ENCODE measurements around the gene ZNF296.

The ZNF296 gene

DNA sequence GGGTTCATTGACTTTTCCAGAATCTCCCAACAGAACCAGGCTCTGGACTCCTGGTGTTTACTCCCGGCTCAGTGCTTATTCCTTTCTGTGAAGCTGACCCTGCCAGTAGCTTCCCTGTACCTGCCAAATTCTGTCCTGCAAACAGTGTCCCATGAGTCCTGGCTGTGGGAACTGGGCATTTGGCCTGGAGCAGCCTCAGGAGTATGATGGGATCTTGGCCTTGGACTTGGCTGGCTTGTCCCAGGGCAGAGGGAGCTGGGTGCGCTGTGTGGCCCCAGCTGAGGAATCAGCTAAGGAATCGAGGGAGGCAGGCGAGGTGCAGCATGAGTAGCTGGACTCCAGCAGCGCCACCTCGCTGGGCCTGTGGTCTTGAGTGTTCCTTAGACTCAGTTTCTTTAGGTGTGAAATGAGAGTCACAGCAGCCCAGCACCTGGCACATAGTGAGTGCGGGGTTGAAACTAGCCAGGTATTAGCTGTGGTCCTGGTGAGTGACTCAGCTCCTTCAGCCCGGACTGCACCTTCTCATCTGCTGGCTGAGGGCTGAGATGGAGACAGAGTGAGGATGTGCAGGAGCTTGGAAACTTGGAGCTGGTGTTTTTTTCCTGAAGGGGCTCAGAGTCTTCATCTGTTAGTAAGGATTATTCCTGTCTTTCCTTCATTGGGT, 27.1 kb downstream of the ZNF296 start:
- DNase-seq (ENCODE audit: low read depth in 2 of 2) = no peak
- no peak overlapping the region for H3K4me3 ChIP-seq (replicated peaks in 1 of 2; ENCODE audit: low read depth in 2 of 2, low read length in 2 of 2)
- TF ChIP-seq, protein P1, sequence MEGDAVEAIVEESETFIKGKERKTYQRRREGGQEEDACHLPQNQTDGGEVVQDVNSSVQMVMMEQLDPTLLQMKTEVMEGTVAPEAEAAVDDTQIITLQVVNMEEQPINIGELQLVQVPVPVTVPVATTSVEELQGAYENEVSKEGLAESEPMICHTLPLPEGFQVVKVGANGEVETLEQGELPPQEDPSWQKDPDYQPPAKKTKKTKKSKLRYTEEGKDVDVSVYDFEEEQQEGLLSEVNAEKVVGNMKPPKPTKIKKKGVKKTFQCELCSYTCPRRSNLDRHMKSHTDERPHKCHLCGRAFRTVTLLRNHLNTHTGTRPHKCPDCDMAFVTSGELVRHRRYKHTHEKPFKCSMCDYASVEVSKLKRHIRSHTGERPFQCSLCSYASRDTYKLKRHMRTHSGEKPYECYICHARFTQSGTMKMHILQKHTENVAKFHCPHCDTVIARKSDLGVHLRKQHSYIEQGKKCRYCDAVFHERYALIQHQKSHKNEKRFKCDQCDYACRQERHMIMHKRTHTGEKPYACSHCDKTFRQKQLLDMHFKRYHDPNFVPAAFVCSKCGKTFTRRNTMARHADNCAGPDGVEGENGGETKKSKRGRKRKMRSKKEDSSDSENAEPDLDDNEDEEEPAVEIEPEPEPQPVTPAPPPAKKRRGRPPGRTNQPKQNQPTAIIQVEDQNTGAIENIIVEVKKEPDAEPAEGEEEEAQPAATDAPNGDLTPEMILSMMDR (IDR thresholded peaks at IDR 0.05; ENCODE audit: low read depth, low read length) = no peak

DNA sequence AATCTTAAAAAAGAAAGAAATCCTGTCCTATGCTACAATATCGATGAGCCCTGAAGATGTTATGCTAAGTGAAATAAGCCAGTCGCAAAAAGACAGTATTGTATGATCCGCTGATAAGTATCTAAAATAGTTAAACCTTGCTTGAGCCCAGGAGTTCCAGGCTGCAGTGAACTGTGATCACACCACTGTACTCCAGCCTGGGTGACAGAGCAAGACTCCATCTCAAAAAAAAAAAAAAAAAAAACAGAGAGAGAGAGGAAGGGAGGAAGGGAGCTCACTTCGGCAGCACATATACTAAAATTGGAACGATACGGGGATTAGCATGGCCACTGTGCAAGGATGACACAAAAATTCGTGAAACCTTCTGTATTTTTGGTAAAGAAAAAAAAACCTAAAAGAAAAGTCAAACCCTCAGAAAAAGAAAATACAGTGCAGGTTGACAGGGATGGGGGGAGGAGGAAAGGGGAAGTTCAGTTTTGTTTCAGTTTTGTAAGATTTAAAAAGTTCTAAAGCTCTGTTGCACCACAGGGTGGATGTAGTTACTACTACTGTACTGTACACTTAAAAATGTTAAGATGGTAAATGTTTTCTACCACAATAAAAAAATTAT, 29.0 kb downstream of the ZNF296 start:
- TF ChIP-seq, protein P1 (IDR thresholded peaks at IDR 0.05; ENCODE audit: low read depth, low read length) = no peak
- no peak overlapping the region for H3K4me3 ChIP-seq (replicated peaks in 1 of 2; ENCODE audit: low read depth in 2 of 2, low read length in 2 of 2)
- DNase-seq (ENCODE audit: low read depth in 2 of 2) = no peak

DNA sequence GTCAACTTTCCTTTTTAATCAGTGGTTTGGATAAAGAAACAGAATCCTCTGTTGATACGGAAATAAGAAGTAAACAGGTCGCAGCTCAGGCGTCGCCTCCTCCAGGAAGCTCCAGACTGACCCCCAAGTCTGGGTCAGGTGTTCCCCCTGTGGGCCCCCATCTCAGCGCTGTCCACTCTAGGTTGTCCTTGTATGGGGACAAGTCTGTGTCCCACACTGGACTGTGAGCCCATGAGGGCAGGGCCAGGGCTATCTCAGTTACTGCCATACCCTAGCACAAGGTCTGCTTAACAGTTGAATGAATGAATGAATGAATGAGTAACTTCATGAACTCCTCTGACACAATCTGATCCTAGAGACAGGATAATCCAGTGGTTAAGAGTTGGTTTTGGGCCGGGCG, 29.9 kb downstream of the ZNF296 start:
- no peak for DNase-seq (ENCODE audit: low read depth in 2 of 2)
- TF ChIP-seq, protein P1 (IDR thresholded peaks at IDR 0.05; ENCODE audit: low read depth, low read length) = no peak
- no peak overlapping the region for H3K4me3 ChIP-seq (replicated peaks in 1 of 2; ENCODE audit: low read depth in 2 of 2, low read length in 2 of 2)

DNA sequence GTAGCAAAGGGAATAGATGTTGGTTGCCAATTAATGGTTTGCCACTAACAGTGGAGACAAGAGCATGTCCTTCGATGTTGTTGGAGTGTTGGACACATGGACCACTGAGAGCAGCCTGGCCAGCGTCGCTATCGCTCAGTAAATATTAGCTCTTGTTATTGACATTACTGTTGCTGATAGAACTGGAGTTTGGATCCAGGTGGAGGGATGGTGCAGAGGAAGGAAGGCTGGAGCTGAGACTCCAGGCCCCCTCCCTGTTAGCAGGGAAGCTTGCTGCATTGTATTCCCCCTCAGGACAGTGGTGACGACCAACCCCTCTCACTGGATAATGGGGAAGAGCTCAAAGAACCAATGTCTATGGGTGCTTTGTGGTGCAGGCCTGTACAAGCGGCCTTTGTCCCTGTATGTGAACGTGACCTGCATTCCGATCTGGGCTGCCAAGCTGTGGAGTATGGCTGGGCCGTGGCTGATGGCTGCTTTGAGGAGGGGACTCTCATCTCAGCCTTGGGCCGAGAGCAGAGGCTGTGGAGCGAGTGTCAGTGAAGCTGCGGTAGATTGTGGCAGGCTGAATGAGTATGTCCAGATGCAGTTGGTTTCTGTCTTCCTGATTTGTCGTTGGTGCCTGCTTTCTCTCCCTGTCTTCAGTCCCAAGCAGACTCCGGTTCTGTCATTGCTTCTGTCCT, 30.5 kb downstream of the ZNF296 start:
- no peak overlapping the region for H3K4me3 ChIP-seq (replicated peaks in 1 of 2; ENCODE audit: low read depth in 2 of 2, low read length in 2 of 2)
- TF ChIP-seq, protein P1 (IDR thresholded peaks at IDR 0.05; ENCODE audit: low read depth, low read length) = no peak
- DNase-seq (ENCODE audit: low read depth in 2 of 2) = no peak

DNA sequence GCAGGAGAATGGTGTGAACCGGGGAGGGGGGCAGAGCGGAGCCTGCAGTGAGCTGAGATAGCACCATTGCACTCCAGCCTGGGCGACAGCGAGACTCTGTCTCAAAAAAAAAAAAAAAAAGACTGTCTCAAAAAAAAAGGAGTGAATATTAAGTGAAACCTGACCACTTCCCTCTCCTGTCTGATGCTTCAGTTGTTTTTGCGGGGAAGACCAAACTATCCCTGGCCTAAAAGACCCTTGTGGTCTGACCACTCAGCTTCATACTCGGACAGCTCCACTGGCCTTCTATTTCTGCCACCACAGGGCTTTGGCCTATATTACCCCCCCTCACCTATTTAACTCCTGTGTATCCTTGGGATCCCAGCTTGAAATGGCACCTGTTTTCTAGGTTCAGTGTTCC, 35.2 kb downstream of the ZNF296 start:
- DNase-seq (ENCODE audit: low read depth in 2 of 2) = no peak
- H3K4me3 ChIP-seq (replicated peaks in 1 of 2; ENCODE audit: low read depth in 2 of 2, low read length in 2 of 2) = no peak overlapping the region
- TF ChIP-seq, protein P1 (IDR thresholded peaks at IDR 0.05; ENCODE audit: low read depth, low read length) = no peak

DNA sequence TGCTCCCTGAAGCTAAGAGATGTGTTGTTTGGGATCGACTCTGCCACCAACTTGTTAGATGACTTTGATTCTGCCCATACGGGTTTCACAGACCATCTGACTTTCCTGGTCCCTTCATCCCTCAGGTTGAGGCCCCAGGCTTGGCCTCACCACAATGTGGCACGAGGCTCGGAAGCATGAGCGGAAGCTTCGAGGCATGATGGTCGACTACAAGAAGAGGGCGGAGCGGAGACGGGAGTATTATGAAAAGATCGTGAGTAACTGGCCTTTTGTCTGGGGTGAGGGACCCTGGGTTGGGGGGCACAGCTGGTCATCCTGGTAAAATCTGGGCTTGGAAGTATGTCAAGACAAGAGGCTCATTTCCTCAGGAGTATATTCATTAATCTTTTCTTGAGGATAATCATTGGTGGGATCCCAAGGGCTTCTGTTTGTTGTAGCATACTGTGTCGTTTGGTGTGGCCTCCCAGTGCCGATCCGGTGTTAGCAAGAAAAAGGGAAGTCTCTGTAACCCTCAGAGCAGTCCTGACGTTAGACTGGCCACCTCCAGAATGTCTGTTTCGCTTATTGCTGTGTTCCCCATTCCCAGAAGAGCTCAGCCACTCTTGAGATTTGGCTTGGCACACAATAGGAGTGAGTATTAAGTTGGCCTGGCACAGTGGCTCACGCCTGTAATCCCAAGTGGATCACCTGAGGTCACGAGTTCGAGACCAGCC, 36.1 kb downstream of the ZNF296 start:
- no peak for DNase-seq (ENCODE audit: low read depth in 2 of 2)
- TF ChIP-seq, protein P1 (IDR thresholded peaks at IDR 0.05; ENCODE audit: low read depth, low read length) = no peak
- H3K4me3 ChIP-seq (replicated peaks in 1 of 2; ENCODE audit: low read depth in 2 of 2, low read length in 2 of 2) = peak overlapping the region; percentile 85 to 100

All from cardiac fibroblast (primary cell).